SW480 (cell line): Measurements from ENCODE around the gene ALX4.

ENCODE experiments used
- DNase-seq: peaks from one replicate; pipeline ENCODE4 v3.0.0-alpha.2; 2016; ENCODE audit warnings: low spot score

The ALX4 gene

GRCh38 chr11:44300844-44301563 lies 8.9 kb downstream of the ALX4 start:
- no peak for DNase-seq

GRCh38 chr11:44298862-44299261 lies 11.1 kb downstream of the ALX4 start:
- no peak for DNase-seq

GRCh38 chr11:44290208-44290607 lies 19.7 kb downstream of the ALX4 start:
- DNase-seq, result no peak

- DNase-seq, result no peak
Observed at GRCh38 chr11:44288133-44288526, 21.8 kb downstream of the ALX4 start.

GRCh38 chr11:44286911-44287310 lies 23.0 kb downstream of the ALX4 start:
- no peak for DNase-seq

GRCh38 chr11:44286268-44286880 lies 23.6 kb downstream of the ALX4 start:
- peak; percentile 59 for DNase-seq

- no peak for DNase-seq
Observed at GRCh38 chr11:44285756-44286155, 24.2 kb downstream of the ALX4 start.

GRCh38 chr11:44282620-44283019 lies 27.3 kb downstream of the ALX4 start:
- no peak for DNase-seq

GRCh38 chr11:44281151-44281550 lies 28.8 kb downstream of the ALX4 start:
- DNase-seq, result no peak

GRCh38 chr11:44280257-44280656 lies 29.7 kb downstream of the ALX4 start:
- DNase-seq, result no peak

GRCh38 chr11:44279483-44279882 lies 30.5 kb downstream of the ALX4 start:
- DNase-seq, result no peak

- DNase-seq, result no peak
Observed at GRCh38 chr11:44277196-44278090, 32.5 kb downstream of the ALX4 start.

GRCh38 chr11:44275961-44276550 lies 33.9 kb downstream of the ALX4 start:
- no peak for DNase-seq

- DNase-seq, result no peak
Observed at GRCh38 chr11:44275241-44275640, 34.7 kb downstream of the ALX4 start.

GRCh38 chr11:44274404-44274803 lies 35.5 kb downstream of the ALX4 start:
- DNase-seq, result no peak

- DNase-seq, result no peak
Observed at GRCh38 chr11:44271286-44271685, 38.7 kb downstream of the ALX4 start.

GRCh38 chr11:44270403-44271273 lies 39.3 kb downstream of the ALX4 start:
- DNase-seq, result no peak

- DNase-seq, result no peak
Observed at GRCh38 chr11:44269369-44270351, 40.3 kb downstream of the ALX4 start.

- no peak for DNase-seq
Observed at GRCh38 chr11:44268614-44269080, 41.3 kb downstream of the ALX4 start.
